Loucy (cell line): Measurements from ENCODE around the gene MKNK2.

Experiments
- H2AFZ ChIP-seq: fragments of 200-600 bp; sonication (generic); 2 replicates; pipeline ENCODE4 v1.6.0; 2016; ENCODE audit warnings: antibody characterized with exemption, mild to moderate bottlenecking, low read length, moderate library complexity
- H3F3A ChIP-seq: fragments of 200-600 bp; 2 replicates; pipeline ENCODE4 v1.6.0; 2016; ENCODE audit warnings: antibody characterized with exemption, low read depth, mild to moderate bottlenecking
- H3K27me3 ChIP-seq: fragments of 200-600 bp; sonication (generic); 2 replicates; pipeline ENCODE4 v1.6.1; 2014; ENCODE audit warnings: low read length, mild to moderate bottlenecking; ENCODE audit not compliant: insufficient read depth, poor library complexity, severe bottlenecking
- H3K36me3 ChIP-seq: fragments of 200-600 bp; sonication (generic); 2 replicates; pipeline ENCODE4 v1.6.1; 2016; ENCODE audit warnings: low read length; ENCODE audit not compliant: insufficient read depth
- H3K4me1 ChIP-seq: fragments of 200-600 bp; sonication (generic); 2 replicates; pipeline ENCODE4 v1.5.1; 2014; ENCODE audit warnings: low read length, mild to moderate bottlenecking; ENCODE audit not compliant: insufficient read depth, poor library complexity, severe bottlenecking
- H3K4me2 ChIP-seq: fragments of 200-600 bp; sonication (generic); 2 replicates; pipeline ENCODE4 v1.6.0; 2014; ENCODE audit warnings: antibody characterized with exemption, low read length, low read depth, mild to moderate bottlenecking; ENCODE audit not compliant: poor library complexity, severe bottlenecking
- H3K4me3 ChIP-seq: fragments of 200-600 bp; sonication (generic); 2 replicates; pipeline ENCODE4 v1.5.1; 2014; ENCODE audit warnings: low read length, mild to moderate bottlenecking, mixed read lengths; ENCODE audit not compliant: poor library complexity, severe bottlenecking
- H3K79me2 ChIP-seq: fragments of 200-600 bp; sonication (generic); 2 replicates; pipeline ENCODE4 v1.6.1; 2014; ENCODE audit warnings: low read length; ENCODE audit not compliant: insufficient read depth
- H3K9ac ChIP-seq: fragments of 200-600 bp; sonication (generic); 2 replicates; pipeline ENCODE4 v1.6.0; 2014; ENCODE audit warnings: mild to moderate bottlenecking, low read depth, low read length, moderate library complexity; ENCODE audit not compliant: poor library complexity, severe bottlenecking
- H3K9me2 ChIP-seq: fragments of 200-600 bp; sonication (generic); replicated peaks from 2 replicates; pipeline ENCODE4 v1.6.1; 2016; ENCODE audit warnings: low read depth, low read length, mixed read lengths
- H3K9me3 ChIP-seq: fragments of 200-600 bp; sonication (generic); 2 replicates; pipeline ENCODE4 v1.6.1; 2014; ENCODE audit warnings: mild to moderate bottlenecking, antibody characterized with exemption, low read length, low read depth; ENCODE audit not compliant: insufficient read depth
- H4K20me1 ChIP-seq: fragments of 200-600 bp; sonication (generic); 2 replicates; pipeline ENCODE4 v1.6.0; 2014; ENCODE audit warnings: antibody characterized with exemption, low read length, mild to moderate bottlenecking; ENCODE audit not compliant: insufficient read depth, poor library complexity, severe bottlenecking
- EZH2phosphoT487 ChIP-seq: fragments of 200-600 bp; IDR thresholded peaks from 2 replicates; pipeline ENCODE4 v1.6.1; 2018; ENCODE audit warnings: antibody characterized with exemption, mild to moderate bottlenecking, moderate library complexity, borderline replicate concordance
- TF ChIP-seq, protein P1 (sequence below): fragments of 200-600 bp; sonication (generic); conservative IDR thresholded peaks from 2 replicates; pipeline ENCODE4 v1.5.1; 2014; ENCODE audit warnings: mild to moderate bottlenecking, antibody characterized with exemption, low read length

Gene MKNK2

DNA sequence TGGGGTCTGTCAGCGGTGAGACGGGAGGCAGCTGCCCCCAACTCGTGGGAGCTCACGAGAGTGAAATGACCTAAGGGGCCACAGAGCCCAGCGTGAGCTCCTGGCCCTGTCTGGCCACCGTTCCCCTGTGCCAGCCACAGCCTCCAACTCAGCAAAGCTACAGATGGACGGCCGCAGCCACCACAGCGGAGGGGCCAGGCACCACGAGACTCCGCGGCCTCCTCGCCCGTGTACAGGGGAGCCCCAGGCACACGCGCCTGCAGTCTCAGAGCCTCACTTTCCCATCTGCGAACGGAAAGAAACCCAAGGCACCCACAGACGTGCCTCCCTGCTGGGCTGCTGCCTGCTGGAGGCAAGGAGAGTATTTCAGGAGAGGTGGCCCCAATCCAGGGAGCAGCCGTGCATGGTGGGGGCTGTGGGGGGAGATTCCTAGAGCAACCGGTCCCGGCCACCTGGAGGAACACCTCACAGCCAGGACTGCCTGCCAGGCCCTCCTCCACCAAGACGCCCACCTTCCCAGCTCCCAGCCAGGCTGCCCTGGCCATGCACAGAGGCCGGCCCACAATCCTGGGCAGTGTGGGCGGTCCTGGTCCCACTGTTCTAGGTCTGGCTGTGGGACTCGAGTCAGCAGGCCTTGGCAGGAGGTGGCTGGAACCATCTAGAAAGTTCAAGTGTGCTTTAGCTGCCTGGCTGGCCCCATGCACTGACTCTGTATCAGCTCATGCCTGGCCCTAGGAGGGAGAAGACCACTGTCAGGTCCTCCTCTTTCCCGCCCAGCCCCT, 1.9 kb downstream of the MKNK2 start:
- 0 out of 2 replicates have a peak, but pooled peaks cover 2% of the 10 kb centered on the region for H3F3A ChIP-seq
- no peaks in the 10 kb centered on the region for H3K36me3 ChIP-seq
- no peaks in the 10 kb centered on the region for H3K9me3 ChIP-seq
- H3K4me2 ChIP-seq, result peak overlapping the region; percentile 85
- H2AFZ ChIP-seq, result no peak overlapping the region
- H3K4me3 ChIP-seq, result peak overlapping the region; percentile 79
- H3K4me1 ChIP-seq, result peaks cover 55% of the 10 kb centered on the region
- H3K27me3 ChIP-seq, result no peaks in the 10 kb centered on the region
- peaks cover 60% of the 10 kb centered on the region for H4K20me1 ChIP-seq
- peaks cover 68% of the 10 kb centered on the region for H3K79me2 ChIP-seq
- H3K9me2 ChIP-seq, result no peaks in the 10 kb centered on the region
- H3K9ac ChIP-seq, result peak overlapping the region; percentile 84
- TF ChIP-seq EZH2phosphoT487, result no peak
- TF ChIP-seq, protein P1, sequence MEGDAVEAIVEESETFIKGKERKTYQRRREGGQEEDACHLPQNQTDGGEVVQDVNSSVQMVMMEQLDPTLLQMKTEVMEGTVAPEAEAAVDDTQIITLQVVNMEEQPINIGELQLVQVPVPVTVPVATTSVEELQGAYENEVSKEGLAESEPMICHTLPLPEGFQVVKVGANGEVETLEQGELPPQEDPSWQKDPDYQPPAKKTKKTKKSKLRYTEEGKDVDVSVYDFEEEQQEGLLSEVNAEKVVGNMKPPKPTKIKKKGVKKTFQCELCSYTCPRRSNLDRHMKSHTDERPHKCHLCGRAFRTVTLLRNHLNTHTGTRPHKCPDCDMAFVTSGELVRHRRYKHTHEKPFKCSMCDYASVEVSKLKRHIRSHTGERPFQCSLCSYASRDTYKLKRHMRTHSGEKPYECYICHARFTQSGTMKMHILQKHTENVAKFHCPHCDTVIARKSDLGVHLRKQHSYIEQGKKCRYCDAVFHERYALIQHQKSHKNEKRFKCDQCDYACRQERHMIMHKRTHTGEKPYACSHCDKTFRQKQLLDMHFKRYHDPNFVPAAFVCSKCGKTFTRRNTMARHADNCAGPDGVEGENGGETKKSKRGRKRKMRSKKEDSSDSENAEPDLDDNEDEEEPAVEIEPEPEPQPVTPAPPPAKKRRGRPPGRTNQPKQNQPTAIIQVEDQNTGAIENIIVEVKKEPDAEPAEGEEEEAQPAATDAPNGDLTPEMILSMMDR, result no peak

DNA sequence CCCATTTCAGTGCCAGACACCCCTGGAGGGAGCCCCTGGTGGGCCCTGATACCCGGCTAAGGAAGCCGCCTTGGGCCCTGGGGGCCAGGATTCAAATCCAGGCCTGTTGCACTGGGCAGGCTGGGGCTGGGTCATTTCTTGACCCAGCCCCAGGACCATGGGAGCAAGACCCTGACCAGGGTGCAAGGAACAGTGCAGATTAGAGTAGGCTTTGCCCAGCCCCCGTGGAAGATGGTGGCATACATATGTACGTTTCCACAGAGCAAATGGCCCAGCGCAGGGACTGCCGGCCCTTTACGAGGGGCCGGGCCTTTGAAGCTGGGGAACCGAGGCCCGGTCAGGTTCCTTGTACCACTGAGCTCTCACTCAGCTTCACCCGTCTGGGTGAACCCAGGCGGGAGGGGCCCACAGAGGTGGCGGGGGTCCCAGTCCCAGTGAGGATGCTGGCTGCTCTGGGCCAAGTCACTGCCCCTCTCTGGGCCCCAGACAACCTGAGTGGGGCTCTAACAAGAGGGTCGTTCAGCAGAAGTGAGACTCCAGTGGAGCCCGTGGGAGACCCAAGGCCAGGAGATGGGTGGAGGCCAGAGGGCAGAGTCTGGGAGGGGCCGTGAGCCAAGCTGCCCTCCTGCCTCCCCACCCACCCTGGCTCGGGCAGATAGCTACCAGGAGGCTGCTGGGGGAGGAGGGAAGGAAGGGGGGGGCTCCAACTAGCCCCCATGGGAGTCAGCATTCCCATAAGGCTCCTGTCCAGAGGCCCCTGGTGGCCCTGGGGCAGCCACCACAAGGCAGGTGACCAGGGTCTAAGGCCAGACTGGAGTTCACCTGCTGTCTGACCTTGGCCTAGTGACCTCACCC, 2.7 kb downstream of the MKNK2 start:
- TF ChIP-seq, protein P1, result no peak
- TF ChIP-seq EZH2phosphoT487, result no peak
- Histone ChIP-seq H2AFZ (no peak overlapping the region), H3K9me2 (no peaks in the 10 kb centered on the region), H3K4me1 (peaks cover 52% of the 10 kb centered on the region), H3K4me3 (peak overlapping the region; percentile 79), H4K20me1 (peaks cover 60% of the 10 kb centered on the region), H3K27me3 (no peaks in the 10 kb centered on the region), H3K4me2 (peak overlapping the region; percentile 85), H3F3A (0 out of 2 replicates have a peak, but pooled peaks cover 2% of the 10 kb centered on the region), H3K9me3 (no peaks in the 10 kb centered on the region), H3K79me2 (peaks cover 62% of the 10 kb centered on the region), H3K36me3 (no peaks in the 10 kb centered on the region), H3K9ac (peak overlapping the region; percentile 84)

DNA sequence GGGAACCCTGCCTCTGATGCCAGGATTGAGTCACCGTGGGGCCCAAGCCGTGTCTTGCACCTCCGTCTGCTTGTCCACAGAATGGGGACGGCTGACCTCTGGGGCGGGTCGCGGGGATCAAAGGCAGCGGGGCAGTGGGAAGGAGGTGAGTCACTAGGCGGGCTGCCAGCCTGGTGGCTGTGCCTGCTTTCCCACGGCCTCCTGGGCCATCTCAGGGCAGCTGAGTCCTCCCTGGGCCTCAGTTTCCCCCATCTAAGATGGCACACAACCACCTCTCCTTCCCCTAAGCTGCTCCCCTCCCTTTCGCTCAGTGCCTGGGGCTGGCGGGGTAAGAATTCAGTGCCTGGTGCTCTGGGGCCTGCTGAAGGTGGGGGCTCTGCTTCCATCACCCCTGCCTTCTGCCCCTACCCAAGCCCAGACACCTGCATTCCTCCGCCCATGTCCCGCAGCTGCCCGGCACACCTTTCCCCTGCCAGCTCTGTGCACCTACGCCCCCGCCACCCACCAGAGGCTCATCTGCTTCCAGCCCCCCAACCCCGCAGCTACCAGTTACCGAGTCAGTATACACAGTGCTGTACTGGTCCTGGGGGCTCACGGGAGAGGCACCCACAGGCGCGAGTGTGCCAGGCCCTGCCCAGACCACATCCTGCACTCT, 3.5 kb downstream of the MKNK2 start:
- H3K4me3 ChIP-seq, result peak overlapping the region; percentile 79
- peaks cover 68% of the 10 kb centered on the region for H3K79me2 ChIP-seq
- peaks cover 60% of the 10 kb centered on the region for H4K20me1 ChIP-seq
- peaks cover 56% of the 10 kb centered on the region for H3K4me1 ChIP-seq
- 0 out of 2 replicates have a peak, but pooled peaks cover 2% of the 10 kb centered on the region for H3F3A ChIP-seq
- peak overlapping the region; percentile 84 for H3K9ac ChIP-seq
- no peaks in the 10 kb centered on the region for H3K36me3 ChIP-seq
- TF ChIP-seq, protein P1, result no peak
- TF ChIP-seq EZH2phosphoT487, result no peak
- no peaks in the 10 kb centered on the region for H3K9me2 ChIP-seq
- no peak overlapping the region for H2AFZ ChIP-seq
- no peaks in the 10 kb centered on the region for H3K27me3 ChIP-seq
- no peaks in the 10 kb centered on the region for H3K9me3 ChIP-seq
- peak overlapping the region; percentile 85 for H3K4me2 ChIP-seq
